Stimulated activated naive CD8-positive, alpha-beta T cell treated with anti-CD3 and anti-CD28 coated beads, Interleukin-15, Interleukin-2, amounts not matched to agents 100 U/mL and 50 U/mL, for 24 hours (primary cell): ENCODE data around the gene DNAH3.
"Not testable (repeated sequence)": the region's sequence is repeated elsewhere in the genome, so short reads cannot be mapped to it uniquely, and the experiment has no call there.

Experiments used
- ATAC-seq: fragments of 150-1000 bp; cut with Tn5 transposase; one replicate; pipeline ENCODE4 v1.10.0; 2021
- DNase-seq: peaks from one replicate; pipeline ENCODE4 v3.0.0; 2021

The DNAH3 gene

GRCh38 chr16:21075252-21075651 is 75.4 kb downstream of the DNAH3 start:
- no peak for ATAC-seq

GRCh38 chr16:21072976-21073375 is 77.7 kb downstream of the DNAH3 start:
- no peak for ATAC-seq
- no peak for DNase-seq

More at GRCh38 chr16:21075252-21075651, 75.4 kb downstream of the DNAH3 start:
- DNase-seq = no peak

- DNase-seq (no peak), ATAC-seq (no peak)
Measured at GRCh38 chr16:21071741-21072140, 78.9 kb downstream of the DNAH3 start.

GRCh38 chr16:21070564-21070963 is 80.1 kb downstream of the DNAH3 start:
- DNase-seq (no peak), ATAC-seq (no peak)

GRCh38 chr16:21069986-21070385 is 80.7 kb downstream of the DNAH3 start:
- DNase-seq (no peak), ATAC-seq (no peak)

- DNase-seq (no peak), ATAC-seq (no peak)
Measured at GRCh38 chr16:21064203-21064602, 86.4 kb downstream of the DNAH3 start.

- ATAC-seq = not testable (repeated sequence)
Measured at GRCh38 chr16:21063314-21063713, 87.3 kb downstream of the DNAH3 start.

GRCh38 chr16:21060027-21060510 is 90.6 kb downstream of the DNAH3 start:
- DNase-seq = no peak
- ATAC-seq = no peak

More at GRCh38 chr16:21063314-21063713, 87.3 kb downstream of the DNAH3 start:
- not testable (repeated sequence) for DNase-seq

GRCh38 chr16:21057875-21058274 is 92.8 kb downstream of the DNAH3 start:
- no peak for ATAC-seq
- DNase-seq = no peak

GRCh38 chr16:21056396-21056795 is 94.2 kb downstream of the DNAH3 start:
- DNase-seq (no peak), ATAC-seq (no peak)

- ATAC-seq, DNase-seq: not testable (repeated sequence)
Measured at GRCh38 chr16:21055738-21056137, 94.9 kb downstream of the DNAH3 start.

- no peak for ATAC-seq
- no peak for DNase-seq
Measured at GRCh38 chr16:21053590-21053989, 97.1 kb downstream of the DNAH3 start.

GRCh38 chr16:21048091-21048912 is 102.3 kb downstream of the DNAH3 start:
- not testable (repeated sequence) for ATAC-seq, DNase-seq

- no peak for DNase-seq
- ATAC-seq = no peak
Measured at GRCh38 chr16:21038197-21038596, 112.4 kb downstream of the DNAH3 start.

- ATAC-seq = no peak
- no peak for DNase-seq
Measured at GRCh38 chr16:21037736-21038135, 112.9 kb downstream of the DNAH3 start.

- ATAC-seq (no peak), DNase-seq (no peak)
Measured at GRCh38 chr16:21037168-21037567, 113.5 kb downstream of the DNAH3 start.

- DNase-seq = no peak
- ATAC-seq = no peak
Measured at GRCh38 chr16:21036471-21036870, 114.2 kb downstream of the DNAH3 start.

GRCh38 chr16:21033704-21034103 is 116.9 kb downstream of the DNAH3 start:
- ATAC-seq (no peak), DNase-seq (no peak)

- DNase-seq (no peak), ATAC-seq (no peak)
Measured at GRCh38 chr16:21033264-21033663, 117.4 kb downstream of the DNAH3 start.

GRCh38 chr16:21028728-21029127 is 121.9 kb downstream of the DNAH3 start:
- DNase-seq (no peak), ATAC-seq (no peak)

- DNase-seq (no peak), ATAC-seq (no peak)
Measured at GRCh38 chr16:21026846-21027245, 123.8 kb downstream of the DNAH3 start.

GRCh38 chr16:21023509-21024202 is 127.0 kb downstream of the DNAH3 start:
- no peak for ATAC-seq
- no peak for DNase-seq

GRCh38 chr16:21021316-21021715 is 129.3 kb downstream of the DNAH3 start:
- DNase-seq (no peak), ATAC-seq (no peak)
